ENCODE measurements around the gene TMCO1.

TMCO1 gene

GRCh38 chr1:165764277-165764676, 4.4 kb downstream of the TMCO1 start:
- no peak for DNase-seq (ENCODE audit: low spot score)
- in situ Hi-C loops (cut with MboI; ENCODE audit: low pct_unique_long_range_greater_than_20kb, low sequenced_read_pairs, unreplicated experiment) = no loop called here
- no peak for TF ChIP-seq CTCF (IDR thresholded peaks at IDR 0.05; ENCODE audit: extremely low read depth, insufficient read depth, missing control alignments)

GRCh38 chr1:165763442-165763841, 5.2 kb downstream of the TMCO1 start:
- TF ChIP-seq CTCF (IDR thresholded peaks at IDR 0.05; ENCODE audit: extremely low read depth, insufficient read depth, missing control alignments) = no peak
- no peak for DNase-seq (ENCODE audit: low spot score)
- in situ Hi-C loops (cut with MboI; ENCODE audit: low pct_unique_long_range_greater_than_20kb, low sequenced_read_pairs, unreplicated experiment) = no loop called here

GRCh38 chr1:165762725-165763124, 5.9 kb downstream of the TMCO1 start:
- in situ Hi-C loops (cut with MboI; ENCODE audit: low pct_unique_long_range_greater_than_20kb, low sequenced_read_pairs, unreplicated experiment) = no loop called here
- no peak for DNase-seq (ENCODE audit: low spot score)
- no peak for TF ChIP-seq CTCF (IDR thresholded peaks at IDR 0.05; ENCODE audit: extremely low read depth, insufficient read depth, missing control alignments)

GRCh38 chr1:165759095-165759494, 9.6 kb downstream of the TMCO1 start:
- TF ChIP-seq CTCF (IDR thresholded peaks at IDR 0.05; ENCODE audit: extremely low read depth, insufficient read depth, missing control alignments) = no peak
- no peak for DNase-seq (ENCODE audit: low spot score)
- in situ Hi-C loops (cut with MboI; ENCODE audit: low pct_unique_long_range_greater_than_20kb, low sequenced_read_pairs, unreplicated experiment) = no loop called here

GRCh38 chr1:165755393-165756010, 13.2 kb downstream of the TMCO1 start:
- in situ Hi-C loops (cut with MboI; ENCODE audit: low pct_unique_long_range_greater_than_20kb, low sequenced_read_pairs, unreplicated experiment) = no loop called here
- no peak for DNase-seq (ENCODE audit: low spot score)
- no peak for TF ChIP-seq CTCF (IDR thresholded peaks at IDR 0.05; ENCODE audit: extremely low read depth, insufficient read depth, missing control alignments)

- no peak for TF ChIP-seq CTCF (IDR thresholded peaks at IDR 0.05; ENCODE audit: extremely low read depth, insufficient read depth, missing control alignments)
- in situ Hi-C loops (cut with MboI; ENCODE audit: low pct_unique_long_range_greater_than_20kb, low sequenced_read_pairs, unreplicated experiment) = no loop called here
- peak; percentile 17 for DNase-seq (ENCODE audit: low spot score)
These were observed 14.7 kb downstream of the TMCO1 start for GRCh38 chr1:165753934-165754333.
